ENCODE results near the gene ADGB. TPM values are rescaled to one million over a fixed set of nuclear protein-coding genes. Genes with fewer than 3 reads are reported as not detected.

The ADGB gene
- total and polyA plus RNA-seq, 2 of the 13 experiments (the other 11 are each of a cell fraction or from before 2014, with no cell fraction given): not detected

DNA sequence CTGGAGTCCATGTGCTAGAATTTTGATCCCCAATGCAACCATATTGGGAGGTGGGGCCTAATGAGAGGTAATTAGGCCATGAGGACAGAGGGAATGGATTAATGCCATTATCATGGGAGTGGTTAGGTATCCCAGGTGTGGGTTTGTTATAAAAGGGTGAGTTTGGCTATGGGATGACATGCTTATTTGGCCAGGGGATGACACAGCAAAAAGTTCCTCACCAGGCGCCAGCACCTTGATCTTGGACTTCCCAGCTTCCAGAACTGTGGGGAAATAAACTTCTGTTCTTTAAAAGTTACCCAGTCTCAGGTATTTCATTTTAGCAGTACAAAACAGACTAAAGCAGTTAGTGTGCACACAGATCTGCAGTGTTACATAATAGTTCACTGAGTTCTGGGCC lies 84.1 kb downstream of the ADGB start (continued):
- TF ChIP-seq TMF1 (CRISPR knock-in tag; IDR thresholded peaks at IDR 0.05; ENCODE audit: low read depth): no peak

DNA sequence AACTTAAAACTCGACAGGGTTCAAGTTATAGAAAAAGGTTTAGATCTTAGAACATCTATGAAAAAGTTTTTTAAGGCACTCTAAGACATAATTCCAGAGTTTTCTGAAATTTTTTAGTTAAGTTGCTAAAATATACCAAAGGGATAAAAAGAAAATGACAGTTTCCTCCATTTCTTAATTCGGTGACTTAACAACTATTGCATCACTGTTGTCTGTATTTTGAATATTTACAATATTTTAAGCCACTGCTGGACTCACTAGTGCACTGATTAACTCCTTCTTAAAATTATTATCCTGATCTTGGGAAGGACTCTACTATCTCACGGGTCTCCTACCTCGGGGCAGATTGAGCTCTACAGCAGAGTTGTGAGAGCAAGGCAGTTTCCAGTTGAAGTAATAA lies 91.0 kb downstream of the ADGB start:
- Histone ChIP-seq H3K4me3 (replicated peaks in 1 of 3; ENCODE audit: insufficient read depth in 1 of 3, low read depth in 2 of 3, low read length in 3 of 3) (no peak overlapping the region), H3K36me3 (replicated peaks in 1 of 2; ENCODE audit: control insufficient read depth in 1 of 2, insufficient read depth in 2 of 2, low read length in 2 of 2) (no peaks in the 10 kb centered on the region), H3K4me1 (ENCODE audit: insufficient read depth, low read length) (peaks cover 11% of the 10 kb centered on the region), H3K27ac (ENCODE audit: extremely low read length, insufficient read depth, low read length) (no peak overlapping the region), H3K27me3 (ENCODE audit: control insufficient read depth in 1 of 2, insufficient read depth in 2 of 2, low read length in 2 of 2) (no peaks in the 10 kb centered on the region), H2AFZ (ENCODE audit: low read length) (no peak overlapping the region), H3K4me2 (ENCODE audit: low read depth, low read length) (no peak overlapping the region), H3K9me3 (ENCODE audit: low read length) (no peaks in the 10 kb centered on the region), H3K9ac (ENCODE audit: insufficient read depth, low read depth, low read length) (no peak overlapping the region), H3K79me2 (ENCODE audit: insufficient read depth, low read length) (no peaks in the 10 kb centered on the region), H4K20me1 (ENCODE audit: insufficient read depth, low read length) (no peaks in the 10 kb centered on the region)
- intact Hi-C loops (cut with micrococcal nuclease; ENCODE audit: unreplicated experiment): no loop called here
- FAIRE-seq: no peak
- TF ChIP-seq CEBPB (IDR thresholded peaks at IDR 0.05; ENCODE audit: borderline replicate concordance, low read depth, low read length) (peak; percentile 36; the same call in 1 of the 2 replicates), MZF1 (CRISPR knock-in tag; IDR thresholded peaks at IDR 0.05; ENCODE audit: borderline replicate concordance) (no peak), ZNF83 (CRISPR knock-in tag; IDR thresholded peaks at IDR 0.05; ENCODE audit: borderline replicate concordance) (no peak)
- TF ChIP-seq, protein P1, sequence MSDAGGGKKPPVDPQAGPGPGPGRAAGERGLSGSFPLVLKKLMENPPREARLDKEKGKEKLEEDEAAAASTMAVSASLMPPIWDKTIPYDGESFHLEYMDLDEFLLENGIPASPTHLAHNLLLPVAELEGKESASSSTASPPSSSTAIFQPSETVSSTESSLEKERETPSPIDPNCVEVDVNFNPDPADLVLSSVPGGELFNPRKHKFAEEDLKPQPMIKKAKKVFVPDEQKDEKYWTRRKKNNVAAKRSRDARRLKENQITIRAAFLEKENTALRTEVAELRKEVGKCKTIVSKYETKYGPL (CRISPR knock-in tag; IDR thresholded peaks at IDR 0.05): no peak
- ChIA-PET POLR2A (no interaction called here), CTCF (ENCODE audit: low intra/inter-chr PET ratio, low total read pairs) (no interaction called here)
- no TSS peak for BruUV-seq (replicated peaks)
- in situ Hi-C loops (cut with HindIII; ENCODE audit: extremely low pct_ligation_motif_present, low pct_unique_long_range_greater_than_20kb): no loop called here
- ATAC-seq: no peak
- no peak for DNase-seq (ENCODE audit: low spot score)
- WGBS (ENCODE audit: low lambda C conversion rate): 3% methylated on average over 4 of the region's 4 CpGs

DNA sequence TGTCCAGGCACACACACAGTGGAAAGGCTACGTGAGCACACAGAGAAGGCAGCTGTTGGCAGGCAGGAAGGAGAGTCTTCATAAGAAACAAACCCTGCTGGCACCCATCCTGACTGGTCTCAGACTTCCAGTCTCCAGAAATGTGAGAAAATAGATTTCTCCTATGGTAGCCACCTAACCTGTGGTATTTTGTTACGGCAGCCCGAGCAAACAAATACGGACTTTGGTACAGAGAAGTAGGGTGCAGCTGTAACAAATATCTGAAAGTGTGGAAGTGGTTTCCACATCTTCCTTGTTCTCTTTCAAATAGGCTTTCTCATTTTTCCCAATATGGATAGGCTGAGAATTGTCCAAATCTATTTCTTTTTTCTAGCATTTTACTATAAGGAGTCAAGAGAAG lies 94.6 kb downstream of the ADGB start:
- intact Hi-C loops (cut with micrococcal nuclease; ENCODE audit: unreplicated experiment): no loop called here
- Histone ChIP-seq H3K36me3 (replicated peaks in 1 of 2; ENCODE audit: control insufficient read depth in 1 of 2, insufficient read depth in 2 of 2, low read length in 2 of 2) (no peaks in the 10 kb centered on the region), H3K4me1 (ENCODE audit: insufficient read depth, low read length) (peaks cover 11% of the 10 kb centered on the region), H3K27ac (ENCODE audit: extremely low read length, insufficient read depth, low read length) (no peak overlapping the region), H3K4me2 (ENCODE audit: low read depth, low read length) (peak overlapping the region; percentile 6; the same call in 1 of the 2 replicates), H3K9me3 (ENCODE audit: low read length) (no peaks in the 10 kb centered on the region), H3K79me2 (ENCODE audit: insufficient read depth, low read length) (no peaks in the 10 kb centered on the region), H2AFZ (ENCODE audit: low read length) (no peak overlapping the region), H3K4me3 (replicated peaks in 1 of 3; ENCODE audit: insufficient read depth in 1 of 3, low read depth in 2 of 3, low read length in 3 of 3) (no peak overlapping the region), H3K27me3 (ENCODE audit: control insufficient read depth in 1 of 2, insufficient read depth in 2 of 2, low read length in 2 of 2) (no peaks in the 10 kb centered on the region), H4K20me1 (ENCODE audit: insufficient read depth, low read length) (no peaks in the 10 kb centered on the region), H3K9ac (ENCODE audit: insufficient read depth, low read depth, low read length) (no peak overlapping the region)
- FAIRE-seq (no peak), ATAC-seq (peak; percentile 89), DNase-seq (ENCODE audit: low spot score) (peak; percentile 24)
- CTCF ChIA-PET (ENCODE audit: low intra/inter-chr PET ratio, low total read pairs): no interaction called here
- WGBS (ENCODE audit: low lambda C conversion rate): 0% methylated on average over 4 of the region's 4 CpGs
- BruUV-seq (replicated peaks): no TSS peak
- in situ Hi-C loops (cut with HindIII; ENCODE audit: extremely low pct_ligation_motif_present, low pct_unique_long_range_greater_than_20kb): no loop called here
- POLR2A ChIA-PET: no interaction called here
- TF ChIP-seq ZNF12 (CRISPR knock-in tag; IDR thresholded peaks at IDR 0.05) (peak; percentile 95), NONO (IDR thresholded peaks at IDR 0.05) (no peak), NONO (CRISPR knock-in tag; conservative IDR thresholded peaks at IDR 0.05) (no peak), HNF4A (CRISPR knock-in tag; IDR thresholded peaks at IDR 0.05) (peak; percentile 48), ZNF607 (CRISPR knock-in tag; IDR thresholded peaks at IDR 0.05; ENCODE audit: borderline replicate concordance) (no peak)

All from HepG2 (cell line).